Measurements from ENCODE around the gene RHOG. TPM values are rescaled to one million over a fixed set of nuclear protein-coding genes. Genes with fewer than 3 reads are reported as not detected.

The RHOG gene
- polyA plus RNA-seq, 1 donor from 2014 or later: not detected

DNA sequence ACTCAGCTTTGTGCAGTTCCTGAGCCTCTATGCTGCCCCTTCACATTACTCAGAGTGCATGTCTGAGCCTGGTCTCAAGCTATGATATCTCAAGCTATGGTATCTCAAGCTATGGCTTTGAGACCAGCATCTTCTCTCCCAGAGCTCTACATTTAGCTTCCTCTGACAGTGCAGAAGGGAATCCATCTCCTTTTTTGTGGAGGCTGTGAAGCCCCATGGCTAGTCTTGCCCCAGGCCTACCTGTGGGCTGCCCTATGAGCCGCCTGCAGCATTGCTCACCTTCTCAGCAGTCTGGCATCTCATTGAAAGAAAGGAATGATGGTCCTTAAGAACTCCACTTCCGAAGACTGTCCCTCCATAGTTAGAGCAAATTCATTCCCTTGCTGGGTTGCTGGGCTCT, 19.8 kb downstream of the RHOG start:
- H3K4me3 ChIP-seq (ENCODE audit: low read length): no peak overlapping the region
- no peak overlapping the region for H2AFZ ChIP-seq (ENCODE audit: low read depth, low read length)
- no peaks in the 10 kb centered on the region for H3K27me3 ChIP-seq (ENCODE audit: insufficient read depth, low read depth, low read length)
- no peak overlapping the region for H3K27ac ChIP-seq (ENCODE audit: low read length)
- no peaks in the 10 kb centered on the region for H4K20me1 ChIP-seq (ENCODE audit: insufficient read depth)
- H3K9ac ChIP-seq (ENCODE audit: low read length): no peak overlapping the region
- no peaks in the 10 kb centered on the region for H3F3A ChIP-seq (ENCODE audit: insufficient read depth, low read length, poor library complexity, severe bottlenecking)
- no peak overlapping the region for H3K4me2 ChIP-seq (ENCODE audit: low read length)
- no peaks in the 10 kb centered on the region for H3K36me3 ChIP-seq (ENCODE audit: insufficient read depth, low read length)
- no peaks in the 10 kb centered on the region for H3K79me2 ChIP-seq (replicated peaks; ENCODE audit: insufficient read depth, low read length)
- no peaks in the 10 kb centered on the region for H3K9me3 ChIP-seq (ENCODE audit: low read length)
- no peaks in the 10 kb centered on the region for H3K9me2 ChIP-seq (ENCODE audit: insufficient read depth, low read length)
- no peak for TF ChIP-seq EP300 (conservative IDR thresholded peaks at IDR 0.05; ENCODE audit: poor library complexity, severe bottlenecking)
- TF ChIP-seq, protein P1, sequence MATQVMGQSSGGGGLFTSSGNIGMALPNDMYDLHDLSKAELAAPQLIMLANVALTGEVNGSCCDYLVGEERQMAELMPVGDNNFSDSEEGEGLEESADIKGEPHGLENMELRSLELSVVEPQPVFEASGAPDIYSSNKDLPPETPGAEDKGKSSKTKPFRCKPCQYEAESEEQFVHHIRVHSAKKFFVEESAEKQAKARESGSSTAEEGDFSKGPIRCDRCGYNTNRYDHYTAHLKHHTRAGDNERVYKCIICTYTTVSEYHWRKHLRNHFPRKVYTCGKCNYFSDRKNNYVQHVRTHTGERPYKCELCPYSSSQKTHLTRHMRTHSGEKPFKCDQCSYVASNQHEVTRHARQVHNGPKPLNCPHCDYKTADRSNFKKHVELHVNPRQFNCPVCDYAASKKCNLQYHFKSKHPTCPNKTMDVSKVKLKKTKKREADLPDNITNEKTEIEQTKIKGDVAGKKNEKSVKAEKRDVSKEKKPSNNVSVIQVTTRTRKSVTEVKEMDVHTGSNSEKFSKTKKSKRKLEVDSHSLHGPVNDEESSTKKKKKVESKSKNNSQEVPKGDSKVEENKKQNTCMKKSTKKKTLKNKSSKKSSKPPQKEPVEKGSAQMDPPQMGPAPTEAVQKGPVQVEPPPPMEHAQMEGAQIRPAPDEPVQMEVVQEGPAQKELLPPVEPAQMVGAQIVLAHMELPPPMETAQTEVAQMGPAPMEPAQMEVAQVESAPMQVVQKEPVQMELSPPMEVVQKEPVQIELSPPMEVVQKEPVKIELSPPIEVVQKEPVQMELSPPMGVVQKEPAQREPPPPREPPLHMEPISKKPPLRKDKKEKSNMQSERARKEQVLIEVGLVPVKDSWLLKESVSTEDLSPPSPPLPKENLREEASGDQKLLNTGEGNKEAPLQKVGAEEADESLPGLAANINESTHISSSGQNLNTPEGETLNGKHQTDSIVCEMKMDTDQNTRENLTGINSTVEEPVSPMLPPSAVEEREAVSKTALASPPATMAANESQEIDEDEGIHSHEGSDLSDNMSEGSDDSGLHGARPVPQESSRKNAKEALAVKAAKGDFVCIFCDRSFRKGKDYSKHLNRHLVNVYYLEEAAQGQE (IDR thresholded peaks at IDR 0.05; ENCODE audit: borderline replicate concordance): no peak
- no peak for TF ChIP-seq MXI1 (conservative IDR thresholded peaks at IDR 0.05; ENCODE audit: poor library complexity, severe bottlenecking)
- TF ChIP-seq, protein P2, sequence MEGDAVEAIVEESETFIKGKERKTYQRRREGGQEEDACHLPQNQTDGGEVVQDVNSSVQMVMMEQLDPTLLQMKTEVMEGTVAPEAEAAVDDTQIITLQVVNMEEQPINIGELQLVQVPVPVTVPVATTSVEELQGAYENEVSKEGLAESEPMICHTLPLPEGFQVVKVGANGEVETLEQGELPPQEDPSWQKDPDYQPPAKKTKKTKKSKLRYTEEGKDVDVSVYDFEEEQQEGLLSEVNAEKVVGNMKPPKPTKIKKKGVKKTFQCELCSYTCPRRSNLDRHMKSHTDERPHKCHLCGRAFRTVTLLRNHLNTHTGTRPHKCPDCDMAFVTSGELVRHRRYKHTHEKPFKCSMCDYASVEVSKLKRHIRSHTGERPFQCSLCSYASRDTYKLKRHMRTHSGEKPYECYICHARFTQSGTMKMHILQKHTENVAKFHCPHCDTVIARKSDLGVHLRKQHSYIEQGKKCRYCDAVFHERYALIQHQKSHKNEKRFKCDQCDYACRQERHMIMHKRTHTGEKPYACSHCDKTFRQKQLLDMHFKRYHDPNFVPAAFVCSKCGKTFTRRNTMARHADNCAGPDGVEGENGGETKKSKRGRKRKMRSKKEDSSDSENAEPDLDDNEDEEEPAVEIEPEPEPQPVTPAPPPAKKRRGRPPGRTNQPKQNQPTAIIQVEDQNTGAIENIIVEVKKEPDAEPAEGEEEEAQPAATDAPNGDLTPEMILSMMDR (IDR thresholded peaks at IDR 0.05; ENCODE audit: poor library complexity, severe bottlenecking): no peak
- TF ChIP-seq SMC3 (conservative IDR thresholded peaks at IDR 0.05; ENCODE audit: poor library complexity): no peak
- TF ChIP-seq RAD21 (conservative IDR thresholded peaks at IDR 0.05): no peak
- no peak for TF ChIP-seq POLR2AphosphoS5 (IDR thresholded peaks at IDR 0.05)
- no peak for TF ChIP-seq EZH2 (IDR thresholded peaks at IDR 0.05; ENCODE audit: borderline replicate concordance, insufficient read depth, low read length, poor library complexity, severe bottlenecking)
- no peak for TF ChIP-seq TAF1 (IDR thresholded peaks at IDR 0.05; ENCODE audit: low read depth)

- Histone ChIP-seq H3K4me3 (ENCODE audit: low read length) (no peak overlapping the region), H3K27ac (ENCODE audit: low read length) (no peak overlapping the region), H3K36me3 (ENCODE audit: insufficient read depth, low read length) (no peaks in the 10 kb centered on the region), H3K9me2 (ENCODE audit: insufficient read depth, low read length) (no peaks in the 10 kb centered on the region), H4K20me1 (ENCODE audit: insufficient read depth) (no peaks in the 10 kb centered on the region), H3K4me2 (ENCODE audit: low read length) (no peak overlapping the region), H2AFZ (ENCODE audit: low read depth, low read length) (no peak overlapping the region), H3K9me3 (ENCODE audit: low read length) (no peaks in the 10 kb centered on the region), H3K9ac (ENCODE audit: low read length) (no peak overlapping the region), H3K27me3 (ENCODE audit: insufficient read depth, low read depth, low read length) (no peaks in the 10 kb centered on the region), H3F3A (ENCODE audit: insufficient read depth, low read length, poor library complexity, severe bottlenecking) (no peaks in the 10 kb centered on the region), H3K79me2 (replicated peaks; ENCODE audit: insufficient read depth, low read length) (no peaks in the 10 kb centered on the region)
- TF ChIP-seq EZH2 (IDR thresholded peaks at IDR 0.05; ENCODE audit: borderline replicate concordance, insufficient read depth, low read length, poor library complexity, severe bottlenecking) (no peak), MXI1 (conservative IDR thresholded peaks at IDR 0.05; ENCODE audit: poor library complexity, severe bottlenecking) (no peak), RAD21 (conservative IDR thresholded peaks at IDR 0.05) (no peak), EP300 (conservative IDR thresholded peaks at IDR 0.05; ENCODE audit: poor library complexity, severe bottlenecking) (no peak), TAF1 (IDR thresholded peaks at IDR 0.05; ENCODE audit: low read depth) (no peak), POLR2AphosphoS5 (IDR thresholded peaks at IDR 0.05) (no peak), SMC3 (conservative IDR thresholded peaks at IDR 0.05; ENCODE audit: poor library complexity) (no peak)
- TF ChIP-seq, protein P2 (IDR thresholded peaks at IDR 0.05; ENCODE audit: poor library complexity, severe bottlenecking): no peak
- TF ChIP-seq, protein P1 (IDR thresholded peaks at IDR 0.05; ENCODE audit: borderline replicate concordance): no peak
These were observed 23.5 kb downstream of the RHOG start for GRCh38 chr11:3817181-3817800.
